ENCODE measurements around the gene DIDO1.

The DIDO1 gene

GRCh38 chr20:62951143-62951895 is 25.0 kb upstream of the DIDO1 start:
- no peak overlapping the region for H3K27ac ChIP-seq
- TF ChIP-seq ZFX (IDR thresholded peaks at IDR 0.05; ENCODE audit: borderline replicate concordance) (no peak), CTCF (IDR thresholded peaks at IDR 0.05) (no peak)

GRCh38 chr20:62950741-62951140 is 24.4 kb upstream of the DIDO1 start:
- no peak overlapping the region for H3K27ac ChIP-seq
- no peak for TF ChIP-seq ZFX (IDR thresholded peaks at IDR 0.05; ENCODE audit: borderline replicate concordance)

GRCh38 chr20:62949962-62950361 is 23.7 kb upstream of the DIDO1 start:
- no peak overlapping the region for H3K27ac ChIP-seq
- TF ChIP-seq ZFX (IDR thresholded peaks at IDR 0.05; ENCODE audit: borderline replicate concordance) = no peak
- TF ChIP-seq CTCF (IDR thresholded peaks at IDR 0.05) = no peak

- no peak overlapping the region for H3K27ac ChIP-seq
- no peak for TF ChIP-seq CTCF (IDR thresholded peaks at IDR 0.05)
- no peak for TF ChIP-seq ZFX (IDR thresholded peaks at IDR 0.05; ENCODE audit: borderline replicate concordance)
Measured at GRCh38 chr20:62949153-62949821, 23.0 kb upstream of the DIDO1 start.

GRCh38 chr20:62947532-62948300 is 21.4 kb upstream of the DIDO1 start:
- H3K27ac ChIP-seq = no peak overlapping the region
- no peak for TF ChIP-seq ZFX (IDR thresholded peaks at IDR 0.05; ENCODE audit: borderline replicate concordance)
- no peak for TF ChIP-seq CTCF (IDR thresholded peaks at IDR 0.05)

- no peak for TF ChIP-seq ZFX (IDR thresholded peaks at IDR 0.05; ENCODE audit: borderline replicate concordance)
- TF ChIP-seq CTCF (IDR thresholded peaks at IDR 0.05) = no peak
- no peak overlapping the region for H3K27ac ChIP-seq
Measured at GRCh38 chr20:62946918-62947317, 20.6 kb upstream of the DIDO1 start.

- H3K27ac ChIP-seq = no peak overlapping the region
- no peak for TF ChIP-seq ZFX (IDR thresholded peaks at IDR 0.05; ENCODE audit: borderline replicate concordance)
- TF ChIP-seq CTCF (IDR thresholded peaks at IDR 0.05) = no peak
Measured at GRCh38 chr20:62945771-62946339, 19.6 kb upstream of the DIDO1 start.
